ENCODE measurements around the gene TFR2. TPM values are rescaled to one million over a fixed set of nuclear protein-coding genes. Genes with fewer than 3 reads are reported as not detected.

TFR2 gene
- total RNA-seq, 1 donor from 2014 or later: 0.35 TPM

- ATAC-seq (no peak), DNase-seq (no peak)
- H3K27me3 ChIP-seq (ENCODE audit: low read depth): no peaks in the 10 kb centered on the region
- H3K4me3 ChIP-seq: no peak overlapping the region
- no peaks in the 10 kb centered on the region for H3K36me3 ChIP-seq
- no peak for TF ChIP-seq CTCF (IDR thresholded peaks at IDR 0.05)
- H3K4me1 ChIP-seq: peaks cover 5% of the 10 kb centered on the region
- H3K27ac ChIP-seq: no peak overlapping the region
- H3K9me3 ChIP-seq: no peaks in the 10 kb centered on the region
- intact Hi-C loops (cut with DNase I): no loop called here
Observed at GRCh38 chr7:100591596-100591995, 49.8 kb downstream of the TFR2 start.

DNA sequence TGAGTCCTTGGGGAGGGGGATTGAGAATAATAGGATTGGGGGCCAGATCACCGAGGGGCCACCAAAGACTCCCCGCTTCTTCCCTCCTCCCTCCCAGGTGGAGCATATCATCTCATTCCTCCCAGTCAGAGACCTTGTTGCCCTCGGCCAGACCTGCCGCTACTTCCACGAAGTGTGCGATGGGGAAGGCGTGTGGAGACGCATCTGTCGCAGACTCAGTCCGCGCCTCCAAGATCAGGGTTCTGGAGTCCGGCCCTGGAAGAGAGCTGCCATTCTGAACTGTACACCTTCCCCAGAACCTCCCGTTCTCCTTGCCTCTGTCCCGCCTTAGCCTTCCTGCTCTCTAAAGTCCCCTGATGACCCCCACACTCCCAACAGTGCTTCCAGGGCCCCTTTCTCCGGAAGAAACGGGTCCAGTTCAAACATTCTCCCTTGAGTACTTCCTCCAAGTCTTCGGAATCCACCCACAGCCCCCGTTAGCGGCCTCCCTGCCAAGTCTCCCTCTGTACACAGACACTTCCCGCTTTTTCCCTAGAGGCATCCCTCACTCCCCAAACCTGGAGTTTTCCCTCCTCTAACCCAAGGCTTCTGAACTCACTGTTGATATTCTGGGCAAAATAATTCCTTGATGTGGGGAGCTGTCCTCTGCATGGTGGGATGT is 51.1 kb downstream of the TFR2 start:
- no peak for TF ChIP-seq CTCF (IDR thresholded peaks at IDR 0.05)
- H3K4me3 ChIP-seq: no peak overlapping the region
- no peak for ATAC-seq
- no peaks in the 10 kb centered on the region for H3K27me3 ChIP-seq (ENCODE audit: low read depth)
- no peaks in the 10 kb centered on the region for H3K36me3 ChIP-seq
- peaks cover 5% of the 10 kb centered on the region for H3K4me1 ChIP-seq
- no peaks in the 10 kb centered on the region for H3K9me3 ChIP-seq
- H3K27ac ChIP-seq: no peak overlapping the region
- intact Hi-C loops (cut with DNase I): no loop called here
- peak; percentile 36 for DNase-seq

- TF ChIP-seq CTCF (IDR thresholded peaks at IDR 0.05): no peak
- intact Hi-C loops (cut with DNase I): no loop called here
- Histone ChIP-seq H3K4me1 (peaks cover 13% of the 10 kb centered on the region), H3K36me3 (no peaks in the 10 kb centered on the region), H3K27me3 (ENCODE audit: low read depth) (no peaks in the 10 kb centered on the region), H3K4me3 (no peak overlapping the region), H3K27ac (no peak overlapping the region), H3K9me3 (no peaks in the 10 kb centered on the region)
- peak; percentile 36 for DNase-seq
- ATAC-seq: no peak
Observed at GRCh38 chr7:100589341-100589947, 51.9 kb downstream of the TFR2 start.

- ATAC-seq (no peak), DNase-seq (no peak)
- H3K4me1 ChIP-seq: peaks cover 23% of the 10 kb centered on the region
- H3K27me3 ChIP-seq (ENCODE audit: low read depth): no peaks in the 10 kb centered on the region
- no peak overlapping the region for H3K4me3 ChIP-seq
- no peaks in the 10 kb centered on the region for H3K36me3 ChIP-seq
- no peak overlapping the region for H3K27ac ChIP-seq
- intact Hi-C loops (cut with DNase I): no loop called here
- H3K9me3 ChIP-seq: no peaks in the 10 kb centered on the region
- peak; percentile 32 for TF ChIP-seq CTCF (IDR thresholded peaks at IDR 0.05)
Observed at GRCh38 chr7:100588438-100588837, 52.9 kb downstream of the TFR2 start.

DNA sequence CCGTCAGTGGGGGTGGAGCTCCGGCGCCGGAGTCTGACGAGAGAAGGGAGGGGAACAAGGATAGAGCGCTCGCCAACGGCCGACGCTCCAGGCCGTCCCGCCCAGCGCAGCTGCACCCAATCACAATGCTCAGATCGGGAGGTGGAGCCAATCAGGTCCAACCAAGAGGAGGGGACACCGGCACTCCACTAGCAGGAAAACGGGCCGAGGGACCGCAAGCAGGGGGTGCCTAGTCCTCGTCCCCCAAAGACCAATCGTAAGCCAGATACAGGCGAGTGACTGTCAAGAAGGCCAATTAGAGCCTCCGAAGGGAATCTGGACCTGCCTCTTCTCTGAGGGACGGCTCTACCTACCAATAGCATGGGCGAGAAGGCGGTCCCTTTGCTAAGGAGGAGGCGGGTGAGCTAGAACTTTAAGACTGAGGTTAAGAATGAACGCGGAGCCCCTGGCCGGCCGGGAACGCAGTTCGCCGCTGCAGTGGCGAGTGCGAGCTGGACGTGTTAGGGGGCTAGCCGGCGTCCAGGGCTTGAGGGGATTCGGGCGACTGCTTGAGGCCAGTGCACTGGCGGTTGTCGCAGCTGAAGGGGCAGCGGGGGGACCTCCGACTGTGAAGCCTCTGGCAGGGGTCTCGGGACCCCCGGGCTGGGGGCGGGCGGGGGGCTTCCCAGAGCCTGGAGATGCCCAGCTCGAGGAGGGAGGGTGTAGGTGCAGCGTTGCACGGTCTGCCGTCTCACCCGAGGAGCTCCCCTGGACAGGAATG is 54.9 kb downstream of the TFR2 start, which contains the start of gene FBXO24:
TSS of gene FBXO24 (plus strand) at position 63 of the 760 bp plus-strand sequence. CDS start at position 361, 298 bp downstream.
- ATAC-seq: peak; percentile 93 to 95
- peaks cover 43% of the 10 kb centered on the region for H3K4me1 ChIP-seq

More for the DNA sequence above, 54.9 kb downstream of the TFR2 start, which contains the start of gene FBXO24:
- H3K9me3 ChIP-seq: no peaks in the 10 kb centered on the region
- TF ChIP-seq CTCF (IDR thresholded peaks at IDR 0.05): no peak
- intact Hi-C loops (cut with DNase I): no loop called here
- DNase-seq: peak; percentile 100
- peak within 1 kb of the TSS; percentile 99 for H3K4me3 ChIP-seq
- H3K27me3 ChIP-seq (ENCODE audit: low read depth): no peaks in the 10 kb centered on the region
- H3K36me3 ChIP-seq: peaks cover 18% of the 10 kb centered on the region
- peak within 1 kb of the TSS; percentile 98 for H3K27ac ChIP-seq

All from lower lobe of right lung (tissue), 2 donors.